Measurements from ENCODE around the gene CLTCL1. TPM values are rescaled to one million over a fixed set of nuclear protein-coding genes. Genes with fewer than 3 reads are reported as not detected.

Gene CLTCL1
- total RNA-seq, 1 experiment from 2014 or later, result 5.3 TPM

DNA sequence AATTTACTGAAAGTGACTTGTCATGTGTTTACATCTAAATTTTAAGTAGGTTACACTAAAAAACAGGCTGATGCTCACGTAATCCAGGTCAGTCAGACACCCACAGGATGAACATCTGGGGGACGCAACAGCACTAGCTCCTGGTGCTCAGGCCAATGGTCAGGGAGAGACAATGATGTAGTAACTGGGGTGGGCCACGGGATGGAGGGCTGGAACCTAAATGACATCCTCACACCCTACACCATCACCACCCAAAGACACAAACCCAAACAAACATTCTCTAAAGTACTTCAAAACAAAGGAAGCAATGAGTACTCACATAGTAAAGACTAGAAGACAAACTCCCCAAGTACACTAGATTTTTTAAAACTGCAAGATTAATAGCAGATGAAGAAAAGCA is 59.5 kb downstream of the CLTCL1 start:
- DNase-seq (ENCODE audit: low read depth, low spot score), result no peak
- in situ Hi-C loops (cut with HindIII; ENCODE audit: low pct_unique_long_range_greater_than_20kb, low sequenced_read_pairs), result no loop called here

DNA sequence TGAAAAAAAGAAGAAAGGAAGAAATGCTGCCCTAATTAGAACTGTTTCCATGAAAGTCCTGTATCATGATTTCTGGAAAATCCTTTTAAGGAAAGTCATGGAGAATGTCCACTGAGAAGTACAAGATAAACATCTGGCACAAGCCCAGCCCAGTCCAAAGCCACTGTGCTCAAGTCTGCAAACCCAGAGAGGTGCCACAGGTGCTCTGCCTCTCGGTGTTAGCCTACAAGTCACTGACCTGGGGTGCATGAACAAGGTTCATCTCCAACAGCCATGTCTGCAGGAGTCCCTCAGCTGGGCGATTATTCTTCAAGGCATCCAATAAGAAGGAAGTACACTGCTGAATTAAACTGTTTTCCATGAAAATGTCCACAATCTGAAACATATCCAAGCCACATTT is 61.9 kb downstream of the CLTCL1 start:
- no peak for DNase-seq (ENCODE audit: low read depth, low spot score)
- in situ Hi-C loops (cut with HindIII; ENCODE audit: low pct_unique_long_range_greater_than_20kb, low sequenced_read_pairs), result no loop called here

GRCh38 chr22:19228179-19228578 is 63.3 kb downstream of the CLTCL1 start:
- DNase-seq (ENCODE audit: low read depth, low spot score), result no peak

DNA sequence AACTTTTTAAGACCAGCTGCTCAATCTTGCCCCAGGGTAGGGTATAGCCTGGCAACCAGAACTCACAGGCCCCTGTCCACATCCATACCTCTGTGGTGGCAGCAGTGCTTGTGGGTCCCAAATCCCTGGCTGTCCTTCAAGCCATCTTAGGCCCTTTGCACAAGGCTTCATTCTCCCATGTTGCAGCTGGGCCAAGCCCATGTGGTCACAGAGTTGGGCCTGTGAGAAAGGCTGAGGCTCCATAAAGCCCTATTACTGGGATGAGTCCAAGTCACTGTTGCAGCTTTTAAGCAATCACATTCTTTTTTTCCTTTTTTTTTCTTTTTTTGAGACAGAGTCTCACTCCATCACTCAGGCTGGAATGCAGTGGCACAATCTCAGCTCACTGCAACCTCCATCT is 65.1 kb downstream of the CLTCL1 start:
- in situ Hi-C loops (cut with HindIII; ENCODE audit: low pct_unique_long_range_greater_than_20kb, low sequenced_read_pairs), result no loop called here
- DNase-seq (ENCODE audit: low read depth, low spot score), result no peak

More at GRCh38 chr22:19228179-19228578, 63.3 kb downstream of the CLTCL1 start:
- in situ Hi-C loops (cut with HindIII; ENCODE audit: low pct_unique_long_range_greater_than_20kb, low sequenced_read_pairs), result no loop called here

DNA sequence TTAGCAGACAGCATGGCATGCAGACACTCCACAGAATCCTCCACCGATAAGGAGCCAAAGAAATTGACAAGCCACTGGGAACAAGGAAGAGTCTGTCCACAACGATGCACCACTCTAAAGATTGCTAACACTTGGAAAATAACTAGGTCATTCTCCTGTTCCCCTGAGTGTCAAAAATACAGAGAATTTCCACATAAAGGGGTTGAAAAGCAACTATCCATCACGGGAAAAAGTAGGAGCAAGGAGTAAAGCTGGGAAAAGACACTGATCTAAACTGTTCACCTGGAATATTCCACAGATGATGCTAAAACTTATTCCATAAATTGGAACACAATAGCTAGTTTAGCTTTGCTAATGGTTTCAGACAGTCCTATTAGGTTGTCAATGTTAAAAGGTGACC is 66.0 kb downstream of the CLTCL1 start:
- no peak for DNase-seq (ENCODE audit: low read depth, low spot score)
- in situ Hi-C loops (cut with HindIII; ENCODE audit: low pct_unique_long_range_greater_than_20kb, low sequenced_read_pairs), result no loop called here

DNA sequence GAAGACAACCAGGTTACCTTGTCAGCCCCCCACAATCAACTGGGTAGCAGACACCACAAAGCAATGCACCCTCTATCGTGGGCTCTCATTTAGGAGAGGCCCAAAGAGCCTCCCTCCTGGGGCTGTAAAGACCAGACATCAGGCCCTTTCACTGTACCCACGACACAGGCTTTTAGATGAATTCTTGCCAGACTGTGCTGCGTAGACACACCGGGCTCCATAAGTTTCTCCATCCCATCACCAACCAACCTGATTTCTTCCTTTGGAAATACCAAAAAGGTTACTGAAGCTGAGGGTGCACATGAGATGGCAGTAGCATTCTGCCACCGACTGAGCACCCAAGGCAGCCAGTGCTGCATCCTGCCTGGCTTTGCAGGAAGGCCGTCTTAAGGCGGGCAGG is 66.5 kb downstream of the CLTCL1 start:
- in situ Hi-C loops (cut with HindIII; ENCODE audit: low pct_unique_long_range_greater_than_20kb, low sequenced_read_pairs), result no loop called here
- DNase-seq (ENCODE audit: low read depth, low spot score), result no peak

- in situ Hi-C loops (cut with HindIII; ENCODE audit: low pct_unique_long_range_greater_than_20kb, low sequenced_read_pairs), result no loop called here
- DNase-seq (ENCODE audit: low read depth, low spot score), result no peak
Observed at GRCh38 chr22:19224557-19224956, 67.0 kb downstream of the CLTCL1 start.

DNA sequence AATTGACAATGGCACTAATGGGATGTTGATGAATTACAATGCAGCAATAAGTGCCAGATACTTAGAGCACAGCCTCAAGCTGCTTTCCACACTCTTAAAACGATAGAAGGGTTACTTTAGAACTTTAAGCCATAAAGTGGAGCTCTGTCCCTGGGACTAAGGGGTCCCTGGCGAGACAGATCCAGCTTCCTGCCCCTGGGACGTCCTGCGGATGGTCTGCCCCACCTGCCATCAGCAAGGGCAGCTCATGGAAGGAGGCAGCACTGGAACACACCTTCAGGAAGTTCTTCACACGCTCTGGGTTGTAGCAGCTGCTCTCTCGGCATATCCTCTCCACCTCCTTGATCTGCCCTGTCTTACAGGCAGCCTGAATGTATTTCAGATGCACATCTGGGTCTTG is 67.9 kb downstream of the CLTCL1 start:
- no peak for DNase-seq (ENCODE audit: low read depth, low spot score)
- in situ Hi-C loops (cut with HindIII; ENCODE audit: low pct_unique_long_range_greater_than_20kb, low sequenced_read_pairs), result no loop called here

GRCh38 chr22:19223110-19223509 is 68.4 kb downstream of the CLTCL1 start:
- in situ Hi-C loops (cut with HindIII; ENCODE audit: low pct_unique_long_range_greater_than_20kb, low sequenced_read_pairs), result no loop called here
- DNase-seq (ENCODE audit: low read depth, low spot score), result no peak

- no peak for DNase-seq (ENCODE audit: low read depth, low spot score)
- in situ Hi-C loops (cut with HindIII; ENCODE audit: low pct_unique_long_range_greater_than_20kb, low sequenced_read_pairs), result no loop called here
Observed at GRCh38 chr22:19222242-19223005, 69.1 kb downstream of the CLTCL1 start.

DNA sequence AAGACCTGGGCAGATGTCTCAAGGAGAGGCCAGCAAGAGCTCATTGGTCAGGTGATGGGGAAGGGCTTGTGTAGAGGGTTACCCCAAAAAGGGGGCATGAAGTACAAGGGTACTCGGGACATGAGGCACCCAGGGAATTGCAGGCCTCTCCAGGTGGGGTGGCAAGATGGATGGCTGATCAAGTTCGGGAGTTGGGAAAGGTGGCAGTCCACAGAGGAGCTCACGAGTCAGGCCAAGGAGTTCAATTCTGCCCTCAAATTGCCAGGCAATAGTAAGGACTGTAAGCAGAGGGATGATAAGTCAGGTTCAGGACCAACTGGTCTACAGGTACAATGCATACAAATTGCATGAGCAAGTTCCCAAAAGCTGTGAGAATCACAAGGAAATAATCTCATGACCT is 70.7 kb downstream of the CLTCL1 start:
- DNase-seq (ENCODE audit: low read depth, low spot score), result no peak
- in situ Hi-C loops (cut with HindIII; ENCODE audit: low pct_unique_long_range_greater_than_20kb, low sequenced_read_pairs), result no loop called here

DNA sequence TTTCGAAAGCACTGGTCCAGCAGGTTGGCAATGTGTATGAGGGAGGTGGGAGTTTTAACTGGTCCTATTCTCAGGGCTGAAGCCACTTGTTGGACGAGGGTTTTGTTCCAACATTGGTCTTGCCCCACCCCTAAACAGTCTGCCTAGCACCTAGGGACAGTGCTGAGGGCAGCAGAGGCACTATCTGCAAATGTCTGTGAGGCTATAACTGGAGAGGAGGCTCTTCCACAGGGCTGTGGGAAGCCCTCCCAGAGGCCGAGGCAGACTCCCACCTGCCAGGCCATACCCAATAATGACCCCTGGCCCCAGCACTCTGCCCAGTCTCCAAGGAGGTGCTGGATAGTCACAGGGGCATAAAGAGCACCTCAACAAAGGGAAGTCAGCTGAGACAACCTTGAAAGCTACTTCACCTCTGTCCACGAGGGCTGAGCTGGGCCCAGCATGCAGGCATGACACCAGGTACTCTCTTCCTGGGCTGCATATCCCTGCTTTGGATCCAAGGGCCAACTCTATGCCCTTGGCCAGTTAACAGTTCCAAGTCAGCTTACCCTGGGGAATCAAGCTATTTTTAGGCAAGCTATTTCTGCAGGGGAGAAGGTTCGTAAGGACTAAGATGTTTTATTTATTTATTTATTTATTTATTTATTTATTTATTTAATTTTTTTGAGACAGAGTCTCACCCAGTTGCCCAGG is 72.8 kb downstream of the CLTCL1 start:
- DNase-seq (ENCODE audit: low read depth, low spot score), result no peak
- in situ Hi-C loops (cut with HindIII; ENCODE audit: low pct_unique_long_range_greater_than_20kb, low sequenced_read_pairs), result no loop called here

- DNase-seq (ENCODE audit: low read depth, low spot score), result no peak
- in situ Hi-C loops (cut with HindIII; ENCODE audit: low pct_unique_long_range_greater_than_20kb, low sequenced_read_pairs), result no loop called here
Observed at GRCh38 chr22:19216579-19216978, 74.9 kb downstream of the CLTCL1 start.

DNA sequence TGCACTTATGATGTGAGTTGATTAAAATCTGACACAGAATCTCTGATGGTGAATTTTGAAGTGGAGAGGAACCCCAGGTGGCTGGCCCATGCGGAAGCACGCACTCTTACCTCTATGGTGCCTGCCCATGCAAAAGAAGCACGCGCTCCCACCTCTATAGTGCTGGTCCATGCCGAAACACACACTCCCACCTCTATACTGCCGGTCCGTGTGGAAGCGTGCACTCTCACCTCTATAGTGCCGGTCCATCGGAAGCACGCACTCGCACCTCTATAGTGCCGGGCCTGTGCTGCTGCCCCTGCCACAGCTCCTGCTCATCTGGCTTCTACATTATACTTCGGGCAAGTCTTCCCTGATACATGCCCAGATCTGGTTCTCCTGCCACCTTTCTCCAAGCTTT is 76.2 kb downstream of the CLTCL1 start:
- in situ Hi-C loops (cut with HindIII; ENCODE audit: low pct_unique_long_range_greater_than_20kb, low sequenced_read_pairs), result no loop called here
- DNase-seq (ENCODE audit: low read depth, low spot score), result no peak

DNA sequence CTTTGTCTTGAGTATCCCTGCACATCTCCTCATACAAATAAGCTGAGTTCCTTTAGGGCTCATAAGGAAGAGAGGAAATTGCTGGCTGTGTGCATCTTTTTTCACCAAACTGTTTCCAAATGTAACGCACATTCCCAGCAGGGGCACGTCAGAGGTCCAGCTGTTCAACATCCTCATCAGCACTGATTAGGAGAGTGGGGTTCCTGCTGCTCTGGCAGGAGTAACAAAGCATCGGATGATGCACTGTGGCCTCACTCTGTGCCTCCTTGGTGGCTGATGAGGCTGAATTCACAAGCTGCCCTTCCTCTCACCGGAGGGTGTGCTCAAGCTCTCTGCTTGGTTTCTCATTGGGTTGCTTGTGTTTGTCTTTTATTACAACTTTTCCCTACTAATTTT is 77.4 kb downstream of the CLTCL1 start:
- in situ Hi-C loops (cut with HindIII; ENCODE audit: low pct_unique_long_range_greater_than_20kb, low sequenced_read_pairs), result no loop called here
- DNase-seq (ENCODE audit: low read depth, low spot score), result no peak

- no peak for DNase-seq (ENCODE audit: low read depth, low spot score)
- in situ Hi-C loops (cut with HindIII; ENCODE audit: low pct_unique_long_range_greater_than_20kb, low sequenced_read_pairs), result no loop called here
Observed at GRCh38 chr22:19213442-19214077, 78.0 kb downstream of the CLTCL1 start.

DNA sequence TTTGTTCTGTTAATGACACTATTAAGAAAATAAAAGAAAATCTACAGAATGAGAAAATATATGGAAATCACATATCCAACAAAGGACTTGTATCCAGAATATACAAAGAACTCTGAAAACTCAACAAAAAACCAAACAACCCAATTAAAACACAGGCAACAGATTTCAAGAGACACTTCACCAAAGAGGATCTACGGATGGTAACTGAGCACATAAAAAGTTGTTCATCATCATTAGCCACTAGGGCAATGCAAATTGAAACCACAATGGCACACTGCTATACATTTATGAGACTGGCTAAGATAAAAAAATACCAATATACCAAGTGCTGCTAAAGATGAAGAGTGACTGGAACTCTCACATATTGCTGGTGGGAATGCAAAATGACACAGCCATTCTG is 78.5 kb downstream of the CLTCL1 start:
- in situ Hi-C loops (cut with HindIII; ENCODE audit: low pct_unique_long_range_greater_than_20kb, low sequenced_read_pairs), result no loop called here
- DNase-seq (ENCODE audit: low read depth, low spot score), result no peak

DNA sequence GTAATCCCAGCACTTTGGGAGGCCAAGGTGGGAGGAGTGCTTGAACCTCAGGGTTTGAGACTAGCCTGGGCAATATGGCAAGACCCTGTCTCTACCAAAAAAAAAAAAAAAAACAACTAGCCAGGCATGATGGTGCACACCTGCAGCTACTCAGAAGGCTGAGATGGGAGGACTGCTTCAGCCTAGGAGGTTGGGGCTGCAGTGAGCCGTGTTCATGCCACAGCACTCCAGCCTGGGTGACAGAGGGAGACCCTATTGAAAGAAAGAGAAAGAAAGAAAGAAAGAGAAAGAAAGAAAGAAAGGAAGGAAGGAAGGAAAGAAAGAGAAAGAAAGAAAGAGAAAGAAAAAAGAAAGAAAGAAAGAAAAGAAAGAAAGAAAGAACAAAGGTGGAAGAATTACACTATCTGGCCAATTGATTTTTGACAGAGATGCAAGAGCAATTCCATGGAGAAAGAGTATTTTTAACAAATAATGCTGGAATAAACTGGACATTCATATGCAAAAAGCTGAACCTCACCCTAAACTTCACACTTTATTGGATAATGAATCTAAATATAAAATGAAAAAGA is 79.1 kb downstream of the CLTCL1 start:
- DNase-seq (ENCODE audit: low read depth, low spot score), result no peak
- in situ Hi-C loops (cut with HindIII; ENCODE audit: low pct_unique_long_range_greater_than_20kb, low sequenced_read_pairs), result no loop called here

- in situ Hi-C loops (cut with HindIII; ENCODE audit: low pct_unique_long_range_greater_than_20kb, low sequenced_read_pairs), result no loop called here
Observed at GRCh38 chr22:19210188-19210587, 81.3 kb downstream of the CLTCL1 start.

More at GRCh38 chr22:19210188-19210587, 81.3 kb downstream of the CLTCL1 start:
- no peak for DNase-seq (ENCODE audit: low read depth, low spot score)

All from SK-MEL-5 (cell line).